ENCODE data around the gene SSC5D. TPM values are rescaled to one million over a fixed set of nuclear protein-coding genes. Genes with fewer than 3 reads are reported as not detected.

Gene SSC5D
- total RNA-seq, 1 experiment from 2014 or later: 3.2 TPM

DNA sequence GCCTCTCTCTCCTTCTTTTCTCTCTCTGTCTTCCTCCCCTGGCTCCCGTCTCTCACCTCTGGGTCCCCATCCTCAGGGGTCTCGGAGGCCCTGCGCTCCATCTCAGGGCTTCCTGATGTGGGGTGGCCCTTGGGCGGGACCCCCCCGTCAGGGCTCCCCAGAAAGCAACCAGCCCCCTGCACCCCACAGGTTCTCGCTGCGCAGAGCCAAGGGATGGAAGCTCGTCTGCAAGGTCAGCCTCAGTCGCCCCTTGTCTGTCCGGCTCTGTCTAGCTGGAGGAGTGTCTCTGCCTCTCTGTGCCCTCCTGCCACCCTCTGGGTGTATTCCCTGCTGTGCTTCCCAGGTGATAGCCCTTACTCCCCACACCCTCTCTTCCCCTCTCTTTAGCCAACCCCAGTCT, 57.2 kb downstream of the SSC5D start, which contains the start of gene SBK3:
TSS of gene SBK3 (minus strand) at position 101 of the 400 bp plus-strand sequence. CDS start at position 101, 0 bp downstream.
- Histone ChIP-seq H4K91ac (ENCODE audit: insufficient read length, low read depth, low read length) (no peak within 1 kb of the TSS), H3K23ac (ENCODE audit: insufficient read length, low read depth, low read length) (no peak within 1 kb of the TSS), H3K79me2 (ENCODE audit: insufficient read depth, low read length) (no peaks in the 10 kb centered on the region), H2AFZ (ENCODE audit: low read length) (no peak within 1 kb of the TSS), H4K5ac (ENCODE audit: insufficient read length, low read depth, low read length) (no peak within 1 kb of the TSS), H3K27ac (ENCODE audit: insufficient read length, low read depth, low read length) (no peak within 1 kb of the TSS), H3K23me2 (ENCODE audit: insufficient read length, low read depth, low read length, poor library complexity, severe bottlenecking) (peaks cover 7% of the 10 kb centered on the region), H3T11ph (ENCODE audit: low read length) (no peak within 1 kb of the TSS), H3K4ac (ENCODE audit: low read depth, low read length) (no peak within 1 kb of the TSS), H4K20me1 (ENCODE audit: control insufficient read depth, insufficient read depth, insufficient read length) (no peaks in the 10 kb centered on the region), H3K4me1 (ENCODE audit: insufficient read depth, low read length) (no peaks in the 10 kb centered on the region), H2BK12ac (ENCODE audit: insufficient read length, low read depth, low read length) (no peak within 1 kb of the TSS), H2AK5ac (ENCODE audit: insufficient read length, low read length) (no peak within 1 kb of the TSS), H2BK120ac (ENCODE audit: low read depth, low read length, poor library complexity, severe bottlenecking) (no peak within 1 kb of the TSS), H3K4me2 (ENCODE audit: insufficient read depth, insufficient read length, low read length) (no peak within 1 kb of the TSS), H2BK15ac (ENCODE audit: low read depth, low read length) (no peak within 1 kb of the TSS), H2BK5ac (ENCODE audit: insufficient read length, low read length) (no peak within 1 kb of the TSS), H3K18ac (ENCODE audit: insufficient read length, low read depth, low read length) (peak within 1 kb of the TSS; percentile 11), H3K14ac (ENCODE audit: insufficient read depth, low read length) (no peak within 1 kb of the TSS), H3K27me3 (ENCODE audit: insufficient read depth, low read length) (no peaks in the 10 kb centered on the region), H2BK20ac (ENCODE audit: low read depth, low read length, poor library complexity, severe bottlenecking) (no peak within 1 kb of the TSS), H3K9me3 (ENCODE audit: control insufficient read depth, low read depth, low read length) (no peaks in the 10 kb centered on the region), H3K79me1 (ENCODE audit: insufficient read depth, low read depth, low read length, poor library complexity, severe bottlenecking) (no peaks in the 10 kb centered on the region), H3K9ac (ENCODE audit: extremely low read depth, insufficient read length, low read length) (no peak within 1 kb of the TSS), H4K8ac (replicated peaks; ENCODE audit: insufficient read length, low read depth, low read length) (no peak within 1 kb of the TSS), H3K56ac (ENCODE audit: insufficient read length, low read depth, low read length) (no peak within 1 kb of the TSS)
- peaks cover 16% of the 10 kb centered on the region for H3K27me3 Mint-ChIP-seq (ENCODE audit: low read depth)
- H3K27ac Mint-ChIP-seq: peak within 1 kb of the TSS in 1 of 3 experiments; percentile 94; a peak in 3 of 7 replicates
- WGBS (ENCODE audit: extremely low coverage, insufficient read length, low lambda C conversion rate): no CpG with 5 or more reads among the region's 10 CpGs
- peaks cover 20 to 45% of the 10 kb centered on the region in 2 experiments for H3K4me1 Mint-ChIP-seq
- H3K9me3 Mint-ChIP-seq: peaks cover 2 to 14% of the 10 kb centered on the region in 2 experiments; a peak in 2 of 5 replicates
- H3K4me3 Mint-ChIP-seq: peak within 1 kb of the TSS in 1 of 2 experiments; percentile 28; a peak in 1 of 5 replicates
- no peaks in the 10 kb centered on the region; a peak in 1 of 7 replicates for H3K36me3 Mint-ChIP-seq (ENCODE audit: insufficient read depth in 1 of 3, low read depth in 3 of 3)
- TF ChIP-seq, protein P1, sequence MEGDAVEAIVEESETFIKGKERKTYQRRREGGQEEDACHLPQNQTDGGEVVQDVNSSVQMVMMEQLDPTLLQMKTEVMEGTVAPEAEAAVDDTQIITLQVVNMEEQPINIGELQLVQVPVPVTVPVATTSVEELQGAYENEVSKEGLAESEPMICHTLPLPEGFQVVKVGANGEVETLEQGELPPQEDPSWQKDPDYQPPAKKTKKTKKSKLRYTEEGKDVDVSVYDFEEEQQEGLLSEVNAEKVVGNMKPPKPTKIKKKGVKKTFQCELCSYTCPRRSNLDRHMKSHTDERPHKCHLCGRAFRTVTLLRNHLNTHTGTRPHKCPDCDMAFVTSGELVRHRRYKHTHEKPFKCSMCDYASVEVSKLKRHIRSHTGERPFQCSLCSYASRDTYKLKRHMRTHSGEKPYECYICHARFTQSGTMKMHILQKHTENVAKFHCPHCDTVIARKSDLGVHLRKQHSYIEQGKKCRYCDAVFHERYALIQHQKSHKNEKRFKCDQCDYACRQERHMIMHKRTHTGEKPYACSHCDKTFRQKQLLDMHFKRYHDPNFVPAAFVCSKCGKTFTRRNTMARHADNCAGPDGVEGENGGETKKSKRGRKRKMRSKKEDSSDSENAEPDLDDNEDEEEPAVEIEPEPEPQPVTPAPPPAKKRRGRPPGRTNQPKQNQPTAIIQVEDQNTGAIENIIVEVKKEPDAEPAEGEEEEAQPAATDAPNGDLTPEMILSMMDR (conservative IDR thresholded peaks at IDR 0.05): no peak
- no peak for DNase-seq

Measured in H9 (cell line).